SK-MEL-5 (cell line): ENCODE results near the gene FAM193A. TPM values are rescaled to one million over a fixed set of nuclear protein-coding genes. Genes with fewer than 3 reads are reported as not detected.

Experiments used
- DNase-seq: peaks from one replicate; pipeline ENCODE4 v3.0.0-alpha.2; 2016; ENCODE audit warnings: low read depth, low spot score
- in situ Hi-C: cut with HindIII; loops from 2 replicates; pipeline ENCODE4 v1.10.0; 2016; ENCODE audit warnings: low sequenced_read_pairs, high pct_unique_total_duplicates, low pct_unique_long_range_greater_than_20kb
- polyA plus RNA-seq, 2 experiments: library from polyadenylated mRNA; depleted of rRNA; stranded (reverse); fragments of >200 nt; gene quantifications; 2 replicates each; pipeline ENCODE4 v1.2.3, GENCODE V29; 2015
- total RNA-seq: library from RNA; depleted of rRNA; stranded (reverse); fragments of >200 nt; shearing (Covaris generic); gene quantifications from 2 replicates; pipeline ENCODE4 v1.2.3, GENCODE V29; 2014; rRNA removed

Gene FAM193A, protein sequence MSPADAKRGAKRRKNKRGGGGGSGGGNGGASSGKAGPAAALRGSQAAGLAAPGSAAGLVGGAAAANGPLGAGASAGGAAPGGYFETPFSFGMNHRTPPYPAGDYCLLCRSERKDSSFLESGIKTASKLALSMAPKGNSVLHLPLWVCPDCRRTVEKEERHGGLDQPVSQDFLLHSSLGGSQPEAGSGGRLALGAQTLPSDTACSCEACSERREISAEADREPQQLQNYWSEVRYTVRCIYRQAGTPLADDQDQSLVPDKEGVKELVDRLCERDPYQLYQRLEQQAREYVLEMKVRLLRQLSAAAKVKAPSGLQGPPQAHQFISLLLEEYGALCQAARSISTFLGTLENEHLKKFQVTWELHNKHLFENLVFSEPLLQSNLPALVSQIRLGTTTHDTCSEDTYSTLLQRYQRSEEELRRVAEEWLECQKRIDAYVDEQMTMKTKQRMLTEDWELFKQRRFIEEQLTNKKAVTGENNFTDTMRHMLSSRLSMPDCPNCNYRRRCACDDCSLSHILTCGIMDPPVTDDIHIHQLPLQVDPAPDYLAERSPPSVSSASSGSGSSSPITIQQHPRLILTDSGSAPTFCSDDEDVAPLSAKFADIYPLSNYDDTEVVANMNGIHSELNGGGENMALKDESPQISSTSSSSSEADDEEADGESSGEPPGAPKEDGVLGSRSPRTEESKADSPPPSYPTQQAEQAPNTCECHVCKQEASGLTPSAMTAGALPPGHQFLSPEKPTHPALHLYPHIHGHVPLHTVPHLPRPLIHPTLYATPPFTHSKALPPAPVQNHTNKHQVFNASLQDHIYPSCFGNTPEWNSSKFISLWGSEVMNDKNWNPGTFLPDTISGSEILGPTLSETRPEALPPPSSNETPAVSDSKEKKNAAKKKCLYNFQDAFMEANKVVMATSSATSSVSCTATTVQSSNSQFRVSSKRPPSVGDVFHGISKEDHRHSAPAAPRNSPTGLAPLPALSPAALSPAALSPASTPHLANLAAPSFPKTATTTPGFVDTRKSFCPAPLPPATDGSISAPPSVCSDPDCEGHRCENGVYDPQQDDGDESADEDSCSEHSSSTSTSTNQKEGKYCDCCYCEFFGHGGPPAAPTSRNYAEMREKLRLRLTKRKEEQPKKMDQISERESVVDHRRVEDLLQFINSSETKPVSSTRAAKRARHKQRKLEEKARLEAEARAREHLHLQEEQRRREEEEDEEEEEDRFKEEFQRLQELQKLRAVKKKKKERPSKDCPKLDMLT (N-terminal part only)
- 6.3 and 8.6 TPM in 2 replicates for total RNA-seq
- 12.0 and 13.9 TPM in 2 replicates for polyA plus RNA-seq (2015; cell fraction: cytosol; rRNA removed)
- polyA plus RNA-seq (2015; cell fraction: nucleus; rRNA removed), result 27.3 and 33.2 TPM in 2 replicates

- peak; percentile 98 for DNase-seq
- in situ Hi-C loops, result no loop called here
Observed at GRCh38 chr4:2536193-2537010, at the start of gene FAM193A. FAM193A (plus strand) TSS chr4:2536647; CDS start chr4:2536916, 269 bp downstream.

- in situ Hi-C loops, result no loop called here
- DNase-seq, result no peak
Observed at GRCh38 chr4:2486981-2487380, 49.5 kb upstream of the FAM193A start.

GRCh38 chr4:2487632-2488031 is 48.8 kb upstream of the FAM193A start:
- in situ Hi-C loops, result no loop called here
- DNase-seq, result no peak

GRCh38 chr4:2489081-2489805 is 47.2 kb upstream of the FAM193A start:
- no peak for DNase-seq
- in situ Hi-C loops, result no loop called here

- DNase-seq, result no peak
- in situ Hi-C loops, result no loop called here
Observed at GRCh38 chr4:2489841-2490552, 46.5 kb upstream of the FAM193A start.

- in situ Hi-C loops, result no loop called here
- no peak for DNase-seq
Observed at GRCh38 chr4:2492970-2493369, 43.5 kb upstream of the FAM193A start.

DNA sequence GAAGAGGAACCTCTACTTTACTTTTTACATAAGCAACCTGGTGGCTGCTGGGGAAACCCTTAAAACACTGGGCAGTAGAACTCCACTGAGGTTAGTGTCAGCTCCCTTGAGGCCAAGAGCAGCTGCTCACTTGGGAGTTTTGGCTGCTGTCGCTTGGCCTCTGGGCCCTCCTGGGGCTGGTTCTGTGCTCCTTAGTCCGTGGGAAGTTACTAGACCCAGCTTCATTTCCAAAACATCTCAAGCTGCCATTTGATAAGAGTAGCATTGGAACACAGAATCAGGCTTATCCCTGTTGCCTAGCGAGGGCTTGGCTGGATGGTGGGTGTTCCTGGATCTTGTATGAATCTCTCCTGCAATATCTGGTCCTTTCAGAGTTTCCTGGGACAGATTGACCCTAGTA is 41.5 kb upstream of the FAM193A start:
- DNase-seq, result no peak
- in situ Hi-C loops, result no loop called here

GRCh38 chr4:2497324-2497723 is 39.1 kb upstream of the FAM193A start:
- in situ Hi-C loops, result no loop called here
- no peak for DNase-seq

- DNase-seq, result no peak
- in situ Hi-C loops, result no loop called here
Observed at GRCh38 chr4:2497931-2498330, 38.5 kb upstream of the FAM193A start.

GRCh38 chr4:2500547-2500946 is 35.9 kb upstream of the FAM193A start:
- in situ Hi-C loops, result no loop called here
- DNase-seq, result no peak

DNA sequence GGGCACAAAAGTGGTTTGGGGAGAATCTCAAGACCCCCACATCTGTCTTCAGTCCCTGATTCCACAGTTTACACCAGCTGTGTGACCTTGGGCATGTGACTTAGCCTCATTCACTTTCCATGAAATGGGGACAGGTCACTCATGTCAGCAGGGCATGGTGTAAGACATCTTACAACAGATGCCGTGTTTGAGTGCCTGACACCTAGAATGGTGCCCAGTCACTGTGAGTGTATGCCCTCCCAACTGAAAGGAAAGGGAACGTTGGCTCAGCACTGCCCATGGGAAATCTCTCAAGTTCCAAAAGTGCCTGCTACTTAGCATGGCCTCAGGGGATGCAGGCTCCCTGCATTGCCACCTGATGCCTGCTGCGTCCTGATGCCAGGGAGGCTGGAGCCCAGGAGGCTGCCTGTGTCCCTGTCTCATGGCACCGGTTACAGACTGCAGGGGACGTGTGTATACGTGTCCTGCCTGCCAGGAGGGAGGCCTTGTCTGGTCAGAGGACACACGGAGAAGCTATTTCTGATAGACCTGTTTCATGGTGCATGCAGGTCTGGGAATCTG is 35.3 kb upstream of the FAM193A start:
- DNase-seq, result no peak
- in situ Hi-C loops, result no loop called here

DNA sequence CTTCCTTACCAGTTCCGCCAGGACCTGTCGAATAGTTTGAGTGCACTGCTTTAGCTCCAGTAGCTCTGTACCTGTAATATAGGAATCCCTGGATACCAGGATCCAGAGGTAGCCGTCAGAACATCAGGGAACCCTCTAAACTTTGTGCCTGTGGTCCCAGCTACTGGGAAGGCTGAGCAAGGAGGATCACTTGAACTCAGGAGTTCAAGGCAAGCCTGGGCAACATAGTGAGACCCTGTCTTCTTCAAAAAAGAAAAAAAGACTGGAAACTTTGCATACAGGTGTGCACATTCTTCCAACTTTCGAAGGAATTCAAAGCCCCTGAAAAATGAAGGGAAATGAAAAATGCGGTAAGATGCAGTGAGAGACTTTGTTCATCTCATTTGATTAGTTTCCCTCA is 32.6 kb upstream of the FAM193A start:
- in situ Hi-C loops, result no loop called here
- DNase-seq, result no peak

DNA sequence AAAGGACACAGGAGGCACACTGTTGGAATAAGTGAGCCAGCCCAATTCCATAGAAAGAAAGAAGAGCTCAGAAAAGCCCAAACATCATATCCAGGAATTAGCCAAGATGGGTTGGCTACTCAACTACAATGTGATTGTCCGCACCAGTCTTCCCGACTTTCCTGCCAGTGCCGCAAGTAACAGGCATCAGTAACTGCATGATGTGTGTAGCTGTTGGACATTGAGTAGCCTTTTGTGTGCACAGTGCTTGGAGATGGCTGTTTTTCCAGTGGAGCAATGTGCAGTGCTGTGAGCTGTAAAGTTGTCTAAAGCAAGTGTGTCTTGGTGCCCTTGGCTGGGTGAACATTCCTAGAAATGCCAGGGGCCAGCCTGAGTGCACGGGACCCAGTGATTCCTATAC is 29.2 kb upstream of the FAM193A start:
- in situ Hi-C loops, result no loop called here
- DNase-seq, result no peak

- in situ Hi-C loops, result no loop called here
- no peak for DNase-seq
Observed at GRCh38 chr4:2507855-2508254, 28.6 kb upstream of the FAM193A start.

DNA sequence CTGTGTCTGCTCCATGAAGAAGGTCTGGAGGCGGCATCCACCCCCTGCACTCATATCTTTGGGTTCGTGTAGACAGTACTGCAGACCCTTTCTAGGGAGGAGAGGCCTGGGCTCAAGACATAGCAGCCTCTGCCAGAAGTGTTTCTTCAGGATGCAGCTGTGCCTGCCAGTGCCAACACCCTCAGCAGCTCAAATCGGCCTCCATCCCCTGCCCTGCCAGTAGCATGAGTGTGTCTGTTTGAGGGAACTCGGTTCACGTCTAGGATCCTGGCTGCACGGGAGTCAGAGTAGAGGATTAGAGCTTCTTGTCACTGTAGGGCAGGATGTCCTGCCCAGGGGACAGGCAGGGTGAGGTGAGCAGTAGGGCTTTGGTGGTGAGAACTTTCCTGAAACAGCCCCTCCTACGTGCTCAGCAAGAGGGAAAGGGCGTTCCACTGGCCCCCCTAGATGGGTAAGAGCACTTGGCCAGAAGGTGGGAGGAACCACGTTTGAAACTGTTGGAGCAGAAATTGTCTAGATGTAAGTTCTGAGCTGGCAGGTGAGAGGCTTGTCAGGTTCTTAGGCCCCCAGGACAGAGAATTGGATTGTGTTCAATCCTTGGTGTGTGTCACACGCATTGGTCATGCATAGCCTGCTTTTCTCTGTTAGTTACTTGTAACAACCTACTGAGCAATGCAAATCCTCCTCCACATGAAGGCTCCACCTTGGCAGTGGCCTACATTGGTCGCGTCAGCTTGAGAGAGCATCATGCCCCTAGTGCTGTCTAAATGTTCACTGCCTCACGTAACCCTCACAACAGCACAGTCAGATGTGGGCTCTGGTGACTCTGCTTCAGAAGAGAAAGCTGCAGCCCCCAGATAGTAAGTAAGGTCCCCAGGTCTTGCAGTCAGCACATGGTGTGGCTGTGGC is 25.8 kb upstream of the FAM193A start:
- in situ Hi-C loops, result no loop called here
- no peak for DNase-seq
